ENCODE data around the gene NET1.

- TF ChIP-seq POLR2A (IDR thresholded peaks at IDR 0.05), result no peak
- no peak for TF ChIP-seq CTCF (IDR thresholded peaks at IDR 0.05)
These were observed 66.4 kb downstream of the NET1 start for GRCh38 chr10:5478694-5479305.

All from lower leg skin (tissue), 3 donors.